GM19025 (cell line): ENCODE data around the gene PLCB4.

Experiments used
- ATAC-seq: cut with Tn5 transposase; IDR thresholded peaks from one replicate; pipeline ENCODE4 v1.9.1; 2021; ENCODE audit warnings: mild to moderate bottlenecking, low read depth, moderate library complexity; ENCODE audit not compliant: unreplicated experiment

PLCB4 gene

GRCh38 chr20:9210356-9210755 lies 141.5 kb downstream of the PLCB4 start:
- ATAC-seq: no peak

GRCh38 chr20:9211016-9211760 lies 142.3 kb downstream of the PLCB4 start:
- no peak for ATAC-seq

- ATAC-seq: no peak
These were observed 143.8 kb downstream of the PLCB4 start for GRCh38 chr20:9212735-9213134.

- ATAC-seq: no peak
These were observed 145.8 kb downstream of the PLCB4 start for GRCh38 chr20:9214685-9215084.

GRCh38 chr20:9215539-9215938 lies 146.7 kb downstream of the PLCB4 start:
- ATAC-seq: no peak

GRCh38 chr20:9218531-9218961 lies 149.7 kb downstream of the PLCB4 start:
- no peak for ATAC-seq

GRCh38 chr20:9220874-9221547 lies 152.1 kb downstream of the PLCB4 start:
- ATAC-seq: no peak

- no peak for ATAC-seq
These were observed 154.4 kb downstream of the PLCB4 start for GRCh38 chr20:9223296-9223695.

GRCh38 chr20:9225879-9226278 lies 157.0 kb downstream of the PLCB4 start:
- no peak for ATAC-seq

- no peak for ATAC-seq
These were observed 159.2 kb downstream of the PLCB4 start for GRCh38 chr20:9227896-9228615.

- no peak for ATAC-seq
These were observed 160.0 kb downstream of the PLCB4 start for GRCh38 chr20:9228774-9229450.

GRCh38 chr20:9230406-9230805 lies 161.5 kb downstream of the PLCB4 start:
- no peak for ATAC-seq

- ATAC-seq: no peak
These were observed 164.9 kb downstream of the PLCB4 start for GRCh38 chr20:9233804-9234203.

- ATAC-seq: no peak
These were observed 166.6 kb downstream of the PLCB4 start for GRCh38 chr20:9235518-9235917.

- no peak for ATAC-seq
These were observed 167.6 kb downstream of the PLCB4 start for GRCh38 chr20:9236458-9236857.

- ATAC-seq: no peak
These were observed 172.4 kb downstream of the PLCB4 start for GRCh38 chr20:9241232-9241692.

- ATAC-seq: no peak
These were observed 173.0 kb downstream of the PLCB4 start for GRCh38 chr20:9241721-9242427.

GRCh38 chr20:9243986-9244385 lies 175.1 kb downstream of the PLCB4 start:
- no peak for ATAC-seq

GRCh38 chr20:9244811-9245210 lies 175.9 kb downstream of the PLCB4 start:
- ATAC-seq: no peak

- ATAC-seq: no peak
These were observed 177.8 kb downstream of the PLCB4 start for GRCh38 chr20:9246731-9247130.
